Endothelial cell of umbilical vein (primary cell): Measurements from ENCODE around the gene PLLP. TPM values are rescaled to one million over a fixed set of nuclear protein-coding genes. Genes with fewer than 3 reads are reported as not detected.

ENCODE experiments used
- BruUV-seq: library from RNA; stranded (reverse); fragments of 400-500 nt; replicated peaks from 2 replicates; lab custom pipeline; 2021; lab: Mats Ljungman, UMichigan
- CTCF ChIA-PET: fragments of 300-600, 350-600 bp; sonication (Branson Sonifier 250); formaldehyde crosslinking; loops from one replicate; lab custom pipeline; 2021; ENCODE audit warnings: antibody characterized with exemption, inconsistent platforms; lab: Charles Lee
- POLR2A ChIA-PET: fragments of 300-600, 350-600 bp; sonication (Branson Sonifier 250); formaldehyde crosslinking; loops from one replicate; lab custom pipeline; 2021; ENCODE audit warnings: antibody characterized with exemption, inconsistent platforms; lab: Charles Lee
- DNase-seq: peaks from one replicate; pipeline ENCODE4 v3.0.0-alpha.2; 2011; ENCODE audit warnings: low read depth, low spot score
- FAIRE-seq: peaks from 2 replicates; lab custom pipeline; 2011; peaks lifted over from hg19 to GRCh38; lab: Jason Lieb, UNC
- H2AFZ ChIP-seq: 2 replicates; pipeline ENCODE4 v1.6.0; 2012; ENCODE audit warnings: low read depth, low read length, control low read depth, inconsistent platforms
- H3K27ac ChIP-seq: 2 replicates; pipeline ENCODE4 v1.5.1; 2011; ENCODE audit warnings: low read depth, mild to moderate bottlenecking, control low read depth, low read length, moderate library complexity; ENCODE audit not compliant: insufficient read depth
- H3K27me3 ChIP-seq, 2 experiments: 2 replicates each; pipeline versions ENCODE4 v1.6.0 to v1.6.1; 2011; ENCODE audit warnings: low read length in 2 of 2, mixed read lengths in 1 of 2; ENCODE audit not compliant: control insufficient read depth in 2 of 2, insufficient read depth in 2 of 2
- H3K36me3 ChIP-seq, 2 experiments: 2 replicates in 1 of 2; 3 replicates in 1 of 2; pipeline ENCODE4 v1.5.1; 2011; ENCODE audit warnings: low read length in 2 of 2, mild to moderate bottlenecking in 1 of 2, moderate library complexity in 1 of 2; ENCODE audit not compliant: control insufficient read depth in 2 of 2, insufficient read depth in 2 of 2; ENCODE audit errors: extremely low read depth in 1 of 2
- H3K4me1 ChIP-seq: 3 replicates; pipeline ENCODE4 v1.5.1; 2011; ENCODE audit warnings: mild to moderate bottlenecking, low read length; ENCODE audit not compliant: control insufficient read depth, insufficient read depth; ENCODE audit errors: extremely low read depth
- H3K4me2 ChIP-seq: 2 replicates; pipeline ENCODE4 v1.6.1; 2011; ENCODE audit warnings: low read length, control low read depth, mixed read lengths; ENCODE audit not compliant: insufficient read depth
- H3K4me3 ChIP-seq, 3 experiments: fragments of 200-600 bp in 1 of 3; sonication (generic), shearing (Covaris generic) in 1 of 3; replicated peaks in 1 of 3; 2 replicates each; pipeline ENCODE4 v1.5.1; 2011 to 2016; ENCODE audit warnings: control low read depth in 3 of 3, low read length in 3 of 3, mild to moderate bottlenecking in 2 of 3, inconsistent platforms in 1 of 3, low read depth in 1 of 3, moderate library complexity in 1 of 3; ENCODE audit not compliant: insufficient read depth in 1 of 3
- H3K79me2 ChIP-seq: 2 replicates; pipeline ENCODE4 v1.6.0; 2012; ENCODE audit warnings: low read length, inconsistent platforms; ENCODE audit not compliant: control insufficient read depth, insufficient read depth
- H3K9ac ChIP-seq: replicated peaks from 2 replicates; pipeline ENCODE3; 2011; ENCODE audit warnings: low read length, control low read depth; ENCODE audit not compliant: insufficient read depth; ENCODE audit errors: extremely low read depth
- H3K9me1 ChIP-seq: replicated peaks from 3 replicates; pipeline ENCODE4 v1.6.0; 2011; ENCODE audit warnings: mild to moderate bottlenecking, low read length; ENCODE audit not compliant: control insufficient read depth, insufficient read depth; ENCODE audit errors: extremely low read depth
- H3K9me3 ChIP-seq: replicated peaks from 2 replicates; pipeline ENCODE4 v1.5.1; 2012; ENCODE audit warnings: low read length, inconsistent platforms; ENCODE audit not compliant: control insufficient read depth, insufficient read depth
- H4K20me1 ChIP-seq: replicated peaks from 2 replicates; pipeline ENCODE3; 2011; ENCODE audit warnings: mild to moderate bottlenecking, low read length; ENCODE audit not compliant: control insufficient read depth, insufficient read depth; ENCODE audit errors: extremely low read depth
- EZH2 ChIP-seq: IDR thresholded peaks from 2 replicates; pipeline ENCODE4 v1.6.1; 2012; ENCODE audit warnings: borderline replicate concordance, low read depth, mild to moderate bottlenecking, moderate library complexity, low read length, inconsistent platforms; ENCODE audit not compliant: severe bottlenecking
- FOS ChIP-seq: IDR thresholded peaks from 2 replicates; pipeline ENCODE4 v1.6.1; 2011; ENCODE audit warnings: mild to moderate bottlenecking, low read length, moderate library complexity, borderline replicate concordance; ENCODE audit not compliant: insufficient read depth
- GATA2 ChIP-seq: IDR thresholded peaks from 2 replicates; pipeline ENCODE4 v1.7.0; 2011; ENCODE audit warnings: low read depth, mild to moderate bottlenecking, moderate library complexity, mixed read lengths, low read length; ENCODE audit not compliant: insufficient read length, insufficient read depth
- JUN ChIP-seq: IDR thresholded peaks from 2 replicates; pipeline ENCODE4 v1.6.1; 2011; ENCODE audit warnings: borderline replicate concordance, low read depth; ENCODE audit not compliant: insufficient read length, insufficient read depth
- MAX ChIP-seq: IDR thresholded peaks from 2 replicates; pipeline ENCODE4 v1.6.1; 2011; ENCODE audit not compliant: insufficient read depth, insufficient read length
- MYC ChIP-seq: IDR thresholded peaks from one replicate; pipeline ENCODE4 v1.6.1; 2011; ENCODE audit warnings: mild to moderate bottlenecking, low read depth, low read length
- POLR2A ChIP-seq: IDR thresholded peaks from 2 replicates; pipeline ENCODE4 v1.6.1; 2012; ENCODE audit warnings: low read depth, mild to moderate bottlenecking, control low read depth, low read length
- POLR2AphosphoS5 ChIP-seq: IDR thresholded peaks from 2 replicates; pipeline ENCODE4 v1.6.1; 2012; ENCODE audit warnings: low read depth, mild to moderate bottlenecking, control low read depth, low read length, moderate library complexity; ENCODE audit not compliant: insufficient read depth
- dilution Hi-C: fragments of 300-500 bp; cut with MboI; formaldehyde crosslinking; loops from one replicate; pipeline ENCODE4 v1.15.0; 2019; ENCODE audit warnings: low sequenced_read_pairs; ENCODE audit not compliant: extremely low pct_ligation_motif_present
- intact Hi-C: fragments of 100-400 bp; cut with micrococcal nuclease; formaldehyde crosslinking; loops from one replicate; pipeline ENCODE4 v1.10.0; 2022
- polyA plus RNA-seq, 4 experiments: library from polyadenylated mRNA; depleted of rRNA in 3 of 4; stranded (reverse) in 3 of 4; unstranded in 1 of 4; fragments of >200 nt; gene quantifications; 2 replicates each; pipeline versions ENCODE4 v1.2.1 to v1.2.3, GENCODE V29; 2011 to 2012; ENCODE audit warnings: missing spikeins in 1 of 4
- total RNA-seq: library from RNA; stranded (reverse); gene quantifications from 2 replicates; pipeline ENCODE4 v1.2.3, GENCODE V29; 2021
- TF ChIP-seq, protein P1 (sequence below), 2 donors: IDR thresholded peaks; 1 replicate in 1 of 2; 2 replicates in 1 of 2; pipeline ENCODE4 v1.5.1; 2011; ENCODE audit warnings: low read length in 2 of 2, mild to moderate bottlenecking in 2 of 2, moderate library complexity in 2 of 2, control low read depth in 1 of 2, inconsistent platforms in 1 of 2, low read depth in 1 of 2; ENCODE audit not compliant: insufficient read depth in 1 of 2; ENCODE audit errors: extremely low read depth in 1 of 2

PLLP gene
- total and polyA plus RNA-seq, 2 donors (not counting 3 experiments of a cell fraction or from before 2014, with no cell fraction given): 4.4 to 14.4 TPM

- POLR2A ChIA-PET: no interaction called here
- Histone ChIP-seq H3K27me3 (no peaks in the 10 kb centered on the region), H3K36me3 (peaks cover 35 to 37% of the 10 kb centered on the region in 2 experiments), H2AFZ (no peak overlapping the region), H3K9me3 (no peaks in the 10 kb centered on the region), H4K20me1 (no peaks in the 10 kb centered on the region), H3K4me2 (no peak overlapping the region), H3K27ac (no peak overlapping the region), H3K9me1 (no peaks in the 10 kb centered on the region), H3K4me3 (no peak overlapping the region), H3K79me2 (no peaks in the 10 kb centered on the region), H3K9ac (no peak overlapping the region), H3K4me1 (no peaks in the 10 kb centered on the region)
- intact Hi-C loops (no loop called here), dilution Hi-C loops (no loop called here)
- TF ChIP-seq POLR2A (no peak), POLR2AphosphoS5 (no peak), EZH2 (no peak), GATA2 (no peak), FOS (no peak), MAX (no peak), MYC (no peak), JUN (no peak)
- TF ChIP-seq, protein P1, sequence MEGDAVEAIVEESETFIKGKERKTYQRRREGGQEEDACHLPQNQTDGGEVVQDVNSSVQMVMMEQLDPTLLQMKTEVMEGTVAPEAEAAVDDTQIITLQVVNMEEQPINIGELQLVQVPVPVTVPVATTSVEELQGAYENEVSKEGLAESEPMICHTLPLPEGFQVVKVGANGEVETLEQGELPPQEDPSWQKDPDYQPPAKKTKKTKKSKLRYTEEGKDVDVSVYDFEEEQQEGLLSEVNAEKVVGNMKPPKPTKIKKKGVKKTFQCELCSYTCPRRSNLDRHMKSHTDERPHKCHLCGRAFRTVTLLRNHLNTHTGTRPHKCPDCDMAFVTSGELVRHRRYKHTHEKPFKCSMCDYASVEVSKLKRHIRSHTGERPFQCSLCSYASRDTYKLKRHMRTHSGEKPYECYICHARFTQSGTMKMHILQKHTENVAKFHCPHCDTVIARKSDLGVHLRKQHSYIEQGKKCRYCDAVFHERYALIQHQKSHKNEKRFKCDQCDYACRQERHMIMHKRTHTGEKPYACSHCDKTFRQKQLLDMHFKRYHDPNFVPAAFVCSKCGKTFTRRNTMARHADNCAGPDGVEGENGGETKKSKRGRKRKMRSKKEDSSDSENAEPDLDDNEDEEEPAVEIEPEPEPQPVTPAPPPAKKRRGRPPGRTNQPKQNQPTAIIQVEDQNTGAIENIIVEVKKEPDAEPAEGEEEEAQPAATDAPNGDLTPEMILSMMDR (IDR thresholded peaks at IDR 0.05; ENCODE audit: extremely low read depth in 1 of 2, insufficient read depth in 1 of 2, low read depth in 1 of 2, low read length in 2 of 2): no peak
- BruUV-seq: no TSS peak
- CTCF ChIA-PET: no interaction called here
- no peak for FAIRE-seq
- DNase-seq: no peak
Observed at GRCh38 chr16:57224651-57225335, 59.7 kb downstream of the PLLP start.
